DND-41 (cell line): Measurements from ENCODE around the gene TULP3.

Experiments
- EZH2 ChIP-seq: IDR thresholded peaks from 3 replicates; pipeline ENCODE4 v1.6.1; 2012; ENCODE audit warnings: borderline replicate concordance, low read depth, mild to moderate bottlenecking, moderate library complexity, low read length, inconsistent platforms; ENCODE audit not compliant: severe bottlenecking
- TF ChIP-seq, protein P1 (sequence below): IDR thresholded peaks from 2 replicates; pipeline ENCODE4 v1.5.1; 2012; ENCODE audit warnings: borderline replicate concordance, low read length, moderate library complexity, mild to moderate bottlenecking; ENCODE audit not compliant: poor library complexity, severe bottlenecking; ENCODE audit errors: extremely low read depth

DNA sequence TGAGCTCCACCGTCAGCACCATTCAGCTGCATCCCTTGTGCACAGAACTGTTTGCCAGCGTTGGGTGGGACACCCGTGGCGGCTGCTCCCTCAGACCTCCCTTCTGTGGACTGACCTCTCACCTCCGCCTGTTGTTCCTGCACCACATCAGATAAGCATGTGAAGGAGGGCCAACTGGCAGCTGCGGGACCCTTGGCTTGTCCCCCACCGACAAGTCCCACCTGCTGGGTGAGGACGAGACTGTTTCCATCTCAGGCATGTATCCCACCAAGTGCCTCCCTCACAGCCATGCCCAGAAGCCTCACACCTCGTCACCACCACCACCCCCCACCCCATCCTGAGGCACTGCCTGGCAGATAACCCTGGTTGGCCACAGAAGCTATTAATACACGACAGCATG lies 49.9 kb downstream of the TULP3 start:
- TF ChIP-seq, protein P1, sequence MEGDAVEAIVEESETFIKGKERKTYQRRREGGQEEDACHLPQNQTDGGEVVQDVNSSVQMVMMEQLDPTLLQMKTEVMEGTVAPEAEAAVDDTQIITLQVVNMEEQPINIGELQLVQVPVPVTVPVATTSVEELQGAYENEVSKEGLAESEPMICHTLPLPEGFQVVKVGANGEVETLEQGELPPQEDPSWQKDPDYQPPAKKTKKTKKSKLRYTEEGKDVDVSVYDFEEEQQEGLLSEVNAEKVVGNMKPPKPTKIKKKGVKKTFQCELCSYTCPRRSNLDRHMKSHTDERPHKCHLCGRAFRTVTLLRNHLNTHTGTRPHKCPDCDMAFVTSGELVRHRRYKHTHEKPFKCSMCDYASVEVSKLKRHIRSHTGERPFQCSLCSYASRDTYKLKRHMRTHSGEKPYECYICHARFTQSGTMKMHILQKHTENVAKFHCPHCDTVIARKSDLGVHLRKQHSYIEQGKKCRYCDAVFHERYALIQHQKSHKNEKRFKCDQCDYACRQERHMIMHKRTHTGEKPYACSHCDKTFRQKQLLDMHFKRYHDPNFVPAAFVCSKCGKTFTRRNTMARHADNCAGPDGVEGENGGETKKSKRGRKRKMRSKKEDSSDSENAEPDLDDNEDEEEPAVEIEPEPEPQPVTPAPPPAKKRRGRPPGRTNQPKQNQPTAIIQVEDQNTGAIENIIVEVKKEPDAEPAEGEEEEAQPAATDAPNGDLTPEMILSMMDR: no peak
- TF ChIP-seq EZH2: no peak
